Small intestine (tissue), 7 donors: ENCODE data around the gene MAU2. TPM values are rescaled to one million over a fixed set of nuclear protein-coding genes. Genes with fewer than 3 reads are reported as not detected.

Source experiments
- DNase-seq, 2 donors: peaks; one replicate each; pipeline versions ENCODE4 v3.0.0 to v3.0.0-alpha.2; 2013
- FAIRE-seq: peaks from 2 replicates; lab custom pipeline; 2012; peaks lifted over from hg19 to GRCh38; lab: Jason Lieb, UNC
- H3K27ac ChIP-seq, 3 donors: one replicate each; pipeline ENCODE4 v1.5.1; 2013; ENCODE audit warnings: low read length in 2 of 3, mild to moderate bottlenecking in 2 of 3, control low read depth in 1 of 3, inconsistent platforms in 1 of 3, low read depth in 1 of 3, moderate library complexity in 1 of 3
- H3K27me3 ChIP-seq, 3 donors: one replicate each; pipeline ENCODE4 v1.6.1; 2013; ENCODE audit warnings: low read length in 3 of 3, inconsistent platforms in 1 of 3; ENCODE audit not compliant: control insufficient read depth in 3 of 3, insufficient read depth in 3 of 3
- H3K36me3 ChIP-seq, 3 donors: one replicate each; pipeline ENCODE4 v1.6.1; 2013; ENCODE audit warnings: low read length in 3 of 3, inconsistent platforms in 1 of 3, low read depth in 1 of 3, mild to moderate bottlenecking in 1 of 3, moderate library complexity in 1 of 3; ENCODE audit not compliant: control insufficient read depth in 3 of 3, insufficient read depth in 2 of 3
- H3K4me1 ChIP-seq, 3 donors: one replicate each; pipeline ENCODE4 v1.6.1; 2013; ENCODE audit warnings: low read length in 2 of 3, inconsistent platforms in 1 of 3, low read depth in 1 of 3, mild to moderate bottlenecking in 1 of 3, moderate library complexity in 1 of 3; ENCODE audit not compliant: control insufficient read depth in 3 of 3, insufficient read depth in 2 of 3
- H3K4me3 ChIP-seq, 3 donors: one replicate each; pipeline ENCODE4 v1.5.1; 2013; ENCODE audit warnings: low read length in 3 of 3, control low read depth in 1 of 3, inconsistent platforms in 1 of 3, low read depth in 1 of 3, mild to moderate bottlenecking in 1 of 3, moderate library complexity in 1 of 3
- H3K9me3 ChIP-seq, 2 donors: one replicate each; pipeline ENCODE4 v1.6.1; 2013; ENCODE audit warnings: low read depth in 1 of 2, low read length in 1 of 2; ENCODE audit not compliant: control insufficient read depth in 2 of 2, insufficient read depth in 1 of 2
- WGBS, 3 donors: extraction: QIAGEN DNeasy Blood & Tissue Kit; methylation state at CpG; one replicate each; pipeline ENCODE4 v1.1.7; 2013; 5-methylcytosine and 5-hydroxymethylcytosine counted together
- polyA plus RNA-seq, 4 donors: library from polyadenylated mRNA; stranded (reverse) in 3 of 4; unstranded in 1 of 4; fragments of 200-250 nt in 3 of 4; fragments of 120-200 nt in 1 of 4; gene quantifications; one replicate each; pipeline versions ENCODE4 v1.2.1 to v1.2.3, GENCODE V29; 2013
- donor health status: healthy with polysubstance abuse.
- donor health status: control.
- donor health status: control.
- donor health status: Bipolar disorder and iron deficiency.
- donor health status: healthy.

Gene MAU2
- polyA plus RNA-seq, 4 donors, result 11.6 to 51.3 (median 18.6) TPM

DNA sequence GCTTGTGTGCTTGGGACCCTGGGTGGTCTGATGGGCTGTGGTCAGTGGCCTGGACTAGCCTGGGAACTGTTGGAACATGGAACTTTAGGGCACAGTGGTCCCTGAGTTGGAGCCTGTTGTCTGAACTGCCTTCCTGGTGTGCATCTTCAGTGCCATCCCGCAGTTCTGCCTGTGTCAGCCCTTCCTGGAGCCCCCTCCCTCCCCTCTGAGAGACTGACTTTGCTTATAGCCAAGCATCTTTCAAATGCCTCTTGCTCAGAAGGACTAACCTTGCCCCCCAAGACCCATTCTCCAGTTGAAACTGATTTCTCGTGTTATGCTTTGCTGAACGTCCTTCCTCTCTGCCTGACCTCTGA, 14.3 kb downstream of the MAU2 start:
- 18 to 70% (median 52%) methylated on average over 3 of the region's 3 CpGs for WGBS, 3 donors
- no peak for FAIRE-seq

GRCh38 chr19:19335408-19336158, 15.0 kb downstream of the MAU2 start:
- FAIRE-seq (no peak), DNase-seq (peak in 1 of 2 donors; percentile 91)
- Histone ChIP-seq H3K4me3 (no peak overlapping the region), H3K27ac (peak overlapping the region in 2 of 3 donors; percentile 90 to 92), H3K4me1 (no peaks in the 10 kb centered on the region), H3K36me3 (peaks cover 4 to 92% (median 16%) of the 10 kb centered on the region in 3 donors), H3K9me3 (no peaks in the 10 kb centered on the region), H3K27me3 (no peaks in the 10 kb centered on the region)
- whole genome bisulfite sequencing, 3 donors, result 20 to 67% (median 35%) methylated on average over 16 of the region's 16 CpGs

More for the DNA sequence above, 14.3 kb downstream of the MAU2 start:
- Histone ChIP-seq H3K4me3 (no peak overlapping the region), H3K9me3 (no peaks in the 10 kb centered on the region), H3K36me3 (peaks cover 7 to 94% (median 16%) of the 10 kb centered on the region in 3 donors), H3K27ac (peak overlapping the region in 2 of 3 donors; percentile 90 to 92), H3K27me3 (no peaks in the 10 kb centered on the region), H3K4me1 (no peaks in the 10 kb centered on the region)
- DNase-seq, result no peak

DNA sequence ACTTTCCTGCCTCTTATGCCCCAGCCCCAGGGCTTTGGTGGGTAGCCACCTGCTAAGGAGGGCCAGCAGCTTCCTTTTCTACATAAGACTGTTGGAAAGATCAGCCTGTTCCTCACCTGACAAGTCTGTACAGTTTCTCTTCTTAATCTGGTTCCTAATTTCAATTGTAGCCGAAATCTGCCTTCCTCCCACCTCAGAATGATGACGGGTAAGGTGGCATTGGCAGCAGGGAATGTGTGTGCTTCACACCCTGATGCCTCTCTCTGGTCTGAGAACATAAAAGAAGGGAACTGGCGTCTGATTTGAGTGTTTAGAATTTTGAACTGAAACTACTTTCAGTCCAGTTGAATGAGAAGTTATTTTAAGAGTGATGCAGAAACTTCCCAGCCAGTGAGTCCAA, 16.0 kb downstream of the MAU2 start:
- no peak overlapping the region for H3K4me3 ChIP-seq
- FAIRE-seq (no peak), DNase-seq (no peak)
- H3K27ac ChIP-seq, result no peak overlapping the region
- H3K9me3 ChIP-seq, result no peaks in the 10 kb centered on the region
- no peaks in the 10 kb centered on the region for H3K4me1 ChIP-seq
- H3K36me3 ChIP-seq, result peaks cover 0 to 92% (median 19%) of the 10 kb centered on the region in 3 donors
- WGBS, 3 donors, result 40 to 47% (median 47%) methylated on average over 3 of the region's 3 CpGs
- no peaks in the 10 kb centered on the region for H3K27me3 ChIP-seq

GRCh38 chr19:19337120-19337519, 16.5 kb downstream of the MAU2 start:
- FAIRE-seq (no peak), DNase-seq (no peak)
- H3K27ac ChIP-seq, result peak overlapping the region in 1 of 3 donors; percentile 17
- WGBS, 3 donors, result 85 to 92% (median 88%) methylated on average over 17 of the region's 17 CpGs
- H3K36me3 ChIP-seq, result peaks cover 0 to 92% (median 22%) of the 10 kb centered on the region in 3 donors
- H3K9me3 ChIP-seq, result no peaks in the 10 kb centered on the region
- H3K4me1 ChIP-seq, result no peaks in the 10 kb centered on the region
- H3K4me3 ChIP-seq, result no peak overlapping the region
- no peaks in the 10 kb centered on the region for H3K27me3 ChIP-seq

DNA sequence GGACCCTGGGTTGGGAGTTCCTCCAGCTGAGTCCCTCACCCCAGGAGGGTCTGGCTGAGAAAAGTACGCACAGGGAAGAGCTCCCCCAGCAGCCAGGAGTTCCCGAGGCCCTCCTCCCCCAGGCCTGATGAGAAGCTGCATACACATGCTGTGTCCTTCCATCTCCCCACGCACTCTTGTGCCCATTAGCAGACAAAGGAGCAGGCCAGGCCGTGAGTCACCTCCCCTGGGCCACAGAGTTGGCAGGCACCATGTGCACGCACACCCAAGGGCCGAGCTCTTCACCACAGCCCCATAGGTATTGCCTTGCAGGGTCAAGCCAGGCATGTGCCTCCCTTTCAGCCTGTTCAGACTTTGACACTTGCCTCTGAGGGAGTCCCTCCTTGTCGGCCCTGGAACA, 17.5 kb downstream of the MAU2 start:
- peak in 1 of 2 donors; percentile 40 for DNase-seq
- no peaks in the 10 kb centered on the region for H3K27me3 ChIP-seq
- H3K27ac ChIP-seq, result no peak overlapping the region
- no peaks in the 10 kb centered on the region for H3K9me3 ChIP-seq
- H3K36me3 ChIP-seq, result peaks cover 0 to 94% (median 22%) of the 10 kb centered on the region in 3 donors
- WGBS, 3 donors, result 56 to 88% (median 81%) methylated on average over 7 of the region's 7 CpGs
- no peak for FAIRE-seq
- H3K4me1 ChIP-seq, result no peaks in the 10 kb centered on the region
- H3K4me3 ChIP-seq, result no peak overlapping the region

DNA sequence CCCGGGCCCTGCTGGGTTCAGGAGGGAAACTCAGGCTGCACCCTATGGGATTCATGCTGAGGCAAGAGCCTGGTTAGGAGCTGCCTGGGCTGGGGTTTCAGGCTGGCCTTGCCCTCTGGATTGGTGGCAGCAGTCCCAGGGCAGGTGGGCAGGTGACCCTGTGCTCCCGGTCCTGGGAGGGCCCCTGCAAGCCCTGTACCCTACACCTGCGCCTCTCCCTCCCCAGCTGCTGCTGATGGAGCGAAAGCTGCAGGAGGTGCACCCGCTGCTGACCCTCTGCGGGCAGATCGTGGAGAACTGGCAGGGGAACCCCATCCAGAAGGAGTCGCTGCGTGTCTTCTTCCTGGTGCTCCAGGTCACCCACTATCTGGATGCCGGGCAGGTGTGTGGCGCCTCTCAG, 20.4 kb downstream of the MAU2 start:
- H3K36me3 ChIP-seq, result peaks cover 11 to 94% (median 34%) of the 10 kb centered on the region in 3 donors
- H3K4me1 ChIP-seq, result no peaks in the 10 kb centered on the region
- H3K9me3 ChIP-seq, result no peaks in the 10 kb centered on the region
- 93 to 95% (median 94%) methylated on average over 11 of the region's 11 CpGs for WGBS, 3 donors
- H3K27me3 ChIP-seq, result no peaks in the 10 kb centered on the region
- no peak for DNase-seq
- no peak overlapping the region for H3K4me3 ChIP-seq
- H3K27ac ChIP-seq, result no peak overlapping the region
- no peak for FAIRE-seq

DNA sequence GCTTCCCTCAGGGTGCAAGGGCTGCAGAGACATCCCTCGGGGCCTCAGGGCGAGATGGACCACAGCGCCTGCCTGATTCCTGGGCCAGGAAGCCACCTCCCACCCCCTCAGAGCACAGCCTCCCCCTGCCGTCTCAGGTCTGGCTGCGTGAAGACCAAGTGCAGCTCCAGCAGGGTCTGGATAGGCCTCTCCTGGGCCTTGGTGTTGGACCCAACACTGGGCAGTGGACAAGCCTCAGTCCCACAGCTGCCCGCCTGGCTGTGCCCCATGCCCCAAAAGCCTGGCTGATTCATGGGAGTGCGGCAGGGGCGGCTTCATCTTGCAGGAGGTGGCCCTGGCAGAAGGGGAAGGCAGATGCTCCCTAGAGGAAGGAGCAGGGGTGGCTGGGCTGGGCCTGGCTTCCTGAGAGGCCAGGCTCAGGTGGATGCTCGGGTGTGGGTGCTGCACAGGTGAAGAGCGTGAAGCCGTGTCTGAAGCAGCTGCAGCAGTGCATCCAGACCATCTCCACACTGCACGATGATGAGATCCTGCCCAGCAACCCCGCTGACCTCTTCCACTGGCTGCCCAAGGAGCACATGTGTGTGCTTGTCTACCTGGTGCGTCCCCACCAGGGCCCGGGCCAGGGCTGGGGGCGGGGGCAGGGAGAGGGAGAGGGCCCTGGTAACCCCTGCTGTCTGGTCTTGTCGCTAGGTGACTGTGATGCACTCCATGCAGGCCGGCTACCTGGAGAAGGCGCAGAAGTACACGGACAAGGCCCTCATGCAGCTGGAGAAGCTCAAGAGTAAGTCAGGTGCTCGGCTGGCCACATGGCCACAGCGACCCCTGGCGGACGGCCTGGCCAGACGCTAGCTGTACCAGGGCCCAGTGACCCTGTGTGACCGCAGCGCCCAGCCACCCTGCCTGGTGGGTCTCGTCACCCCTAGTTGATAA, 21.7 kb downstream of the MAU2 start:
- H3K4me3 ChIP-seq, result no peak overlapping the region
- no peaks in the 10 kb centered on the region for H3K27me3 ChIP-seq
- DNase-seq (peak; percentile 71 to 77), FAIRE-seq (no peak)
- no peak overlapping the region for H3K27ac ChIP-seq
- H3K4me1 ChIP-seq, result no peaks in the 10 kb centered on the region
- H3K9me3 ChIP-seq, result no peaks in the 10 kb centered on the region
- WGBS, 3 donors, result 48 to 67% (median 65%) methylated on average over 26 to 28 of the region's 28 CpGs
- H3K36me3 ChIP-seq, result peaks cover 15 to 94% (median 35%) of the 10 kb centered on the region in 3 donors

- H3K4me1 ChIP-seq, result no peaks in the 10 kb centered on the region
- peaks cover 15 to 94% (median 36%) of the 10 kb centered on the region in 3 donors for H3K36me3 ChIP-seq
- H3K4me3 ChIP-seq, result no peak overlapping the region
- FAIRE-seq, result no peak
- DNase-seq, result no peak
- H3K27ac ChIP-seq, result no peak overlapping the region
- no peaks in the 10 kb centered on the region for H3K9me3 ChIP-seq
- no peaks in the 10 kb centered on the region for H3K27me3 ChIP-seq
- 62 to 75% (median 68%) methylated on average over 7 of the region's 7 CpGs for WGBS, 3 donors
These were observed 22.4 kb downstream of the MAU2 start for GRCh38 chr19:19343016-19343362.
